ENCODE results near the gene G2E3.
"Not testable (repeated sequence)": the region's sequence is repeated elsewhere in the genome, so short reads cannot be mapped to it uniquely, and the experiment has no call there.

G2E3 gene

DNA sequence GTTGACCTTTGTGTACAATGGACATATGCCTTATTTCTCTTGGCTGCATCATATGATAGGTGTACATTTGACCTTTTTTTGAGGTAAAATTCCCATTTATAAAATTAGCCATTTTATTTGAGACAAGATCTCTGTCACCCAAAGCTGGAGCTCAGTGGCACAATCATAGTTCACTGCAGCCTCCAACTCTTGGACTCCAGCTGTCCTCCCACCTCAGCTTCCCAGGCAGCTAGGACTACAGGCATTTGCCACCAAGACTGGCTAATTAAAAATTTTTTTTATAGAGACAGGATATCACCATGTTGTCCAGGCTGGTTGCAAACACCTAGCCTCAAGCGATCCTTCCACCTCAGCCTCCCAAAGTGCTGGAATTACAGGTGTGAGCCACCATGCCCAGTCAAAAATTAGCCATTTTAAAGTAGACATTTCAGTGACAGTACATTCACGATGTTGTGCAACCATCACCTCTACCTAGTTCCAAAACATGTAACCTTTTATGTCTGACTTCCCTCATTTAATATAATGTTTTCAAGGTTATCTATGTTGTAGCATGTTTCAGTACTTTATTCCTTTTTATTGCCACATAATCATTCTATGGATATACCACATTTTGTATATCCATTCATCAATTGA is 5.4 kb downstream of the G2E3 start:
- no peak for DNase-seq

DNA sequence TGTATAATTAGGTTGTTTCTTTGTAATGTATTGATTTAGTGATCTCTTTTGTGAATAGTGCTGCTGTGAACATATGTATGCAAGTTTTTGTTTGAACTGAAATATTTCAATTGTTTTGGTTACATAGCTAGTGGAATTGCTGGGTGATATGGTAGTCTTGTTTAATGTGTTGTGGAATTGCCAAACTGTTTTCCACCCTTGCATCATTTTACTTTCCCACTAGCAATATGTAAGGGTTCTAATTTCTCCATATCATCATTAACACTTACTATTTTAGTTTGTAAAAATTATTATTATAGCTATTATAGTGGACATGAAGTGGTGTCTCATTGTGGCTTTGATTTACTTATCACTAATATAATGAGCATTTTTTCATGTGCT is 5.9 kb downstream of the G2E3 start:
- no peak for DNase-seq

DNA sequence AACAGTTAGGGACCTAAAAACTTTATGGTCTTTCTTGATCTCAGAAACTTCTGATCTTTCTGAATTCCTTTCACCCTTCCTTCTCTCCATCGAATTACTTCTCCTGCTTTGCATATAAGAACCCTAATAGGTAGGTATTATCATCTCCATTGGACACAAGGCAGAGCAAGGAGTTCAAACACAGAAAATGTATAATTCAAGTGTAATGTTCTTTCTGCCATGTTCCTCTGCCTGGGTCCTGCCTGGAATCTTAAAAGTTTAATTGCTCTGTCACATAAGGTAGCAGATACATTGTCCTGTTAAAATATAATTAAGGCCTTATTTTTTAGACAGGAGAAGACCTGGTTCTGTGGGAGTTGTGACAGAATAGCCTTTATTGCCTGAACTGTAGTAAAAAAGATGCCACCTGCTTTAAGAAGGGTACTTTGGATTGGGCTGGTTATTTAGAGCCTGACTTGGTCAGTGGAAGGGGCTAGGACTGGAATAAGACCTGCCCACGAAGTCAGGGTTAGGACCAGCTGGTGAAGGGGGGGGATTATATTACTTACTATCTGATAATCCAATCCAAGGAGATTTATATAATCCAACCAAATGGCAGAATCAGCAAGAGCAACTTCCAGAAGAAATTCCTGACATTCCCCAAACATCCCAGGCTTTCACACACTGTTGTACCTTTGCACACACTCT is 10.4 kb downstream of the G2E3 start:
- DNase-seq: no peak

DNA sequence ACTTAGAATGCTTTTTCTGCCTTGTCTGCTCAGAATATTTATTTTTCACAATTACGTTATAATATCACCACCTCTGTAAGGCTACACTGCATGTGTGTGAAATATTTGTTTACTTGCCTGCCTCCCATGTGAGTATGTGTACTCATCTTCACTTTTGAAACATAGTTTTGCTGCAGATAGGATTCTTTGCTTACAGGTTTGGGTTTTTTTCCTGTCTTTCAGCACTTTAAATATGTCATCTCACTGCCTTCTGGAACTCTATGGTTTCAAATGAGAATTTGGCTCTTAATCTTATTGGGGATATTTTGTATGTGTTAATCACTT is 10.9 kb downstream of the G2E3 start:
- no peak for DNase-seq

DNA sequence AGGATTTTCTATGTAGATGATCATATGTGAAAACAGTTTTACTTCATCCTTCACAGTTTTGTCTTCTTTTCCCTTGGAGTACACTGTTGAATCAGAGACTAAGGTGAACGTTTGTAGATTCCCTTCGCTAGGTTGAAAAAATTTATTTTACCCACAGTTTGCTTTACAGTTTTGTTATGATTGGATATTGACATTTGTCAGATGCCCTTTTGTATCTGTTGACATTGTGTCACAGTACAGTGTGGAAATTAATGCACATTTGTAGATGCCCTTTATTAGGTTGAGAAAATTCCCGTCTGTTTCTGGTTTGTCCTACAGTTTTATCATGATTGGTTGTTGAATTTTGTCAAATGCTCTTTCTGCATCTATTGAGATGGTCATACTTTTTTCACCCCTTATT is 13.3 kb downstream of the G2E3 start:
- no peak for DNase-seq

DNA sequence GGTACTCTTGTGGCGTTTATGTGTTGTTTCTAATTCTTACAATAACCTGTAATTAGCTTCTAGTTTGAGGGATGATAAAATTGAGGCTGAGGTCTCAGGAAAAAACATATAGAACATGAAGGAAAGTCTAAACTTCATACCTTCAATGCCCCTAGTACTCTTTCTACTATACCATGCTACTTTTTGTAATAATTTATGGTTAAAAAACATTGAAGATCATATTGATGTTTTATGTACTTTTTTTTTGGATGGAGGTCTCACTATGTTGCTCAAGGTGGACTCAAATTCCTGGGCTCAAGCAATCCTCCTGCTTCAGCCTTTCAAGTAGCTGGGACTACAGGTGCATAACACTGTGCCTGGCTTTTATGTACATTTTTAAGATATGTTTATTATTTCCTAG is 13.8 kb downstream of the G2E3 start:
- no peak for DNase-seq

DNA sequence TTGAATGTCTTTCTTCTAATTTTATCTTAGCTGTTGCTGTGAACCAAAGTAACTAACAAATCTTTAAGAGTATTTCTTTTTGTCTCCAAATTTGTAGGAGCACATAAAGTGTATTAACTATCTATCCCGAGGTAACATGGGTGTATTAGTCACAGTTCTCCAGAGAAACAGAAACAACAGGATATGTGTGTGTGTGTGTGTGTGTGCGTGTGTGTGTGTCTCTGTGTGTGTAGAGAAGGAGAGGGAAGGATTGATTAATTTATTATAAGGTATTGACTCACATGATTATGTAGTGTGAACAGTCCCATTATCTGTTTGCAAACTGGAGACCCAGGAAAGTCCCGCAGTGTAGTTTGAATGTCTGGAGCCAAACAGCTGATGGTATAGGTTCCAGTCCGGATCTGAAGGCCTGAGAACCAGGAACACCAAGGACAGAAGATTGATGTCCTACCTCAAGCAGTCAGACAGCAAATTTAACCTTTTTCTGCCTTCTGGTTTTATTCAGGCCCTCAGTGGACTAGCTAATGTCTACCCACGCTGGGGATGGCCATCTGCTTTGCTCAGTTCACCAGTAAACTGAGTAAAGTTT is 14.4 kb downstream of the G2E3 start:
- DNase-seq: no peak

DNA sequence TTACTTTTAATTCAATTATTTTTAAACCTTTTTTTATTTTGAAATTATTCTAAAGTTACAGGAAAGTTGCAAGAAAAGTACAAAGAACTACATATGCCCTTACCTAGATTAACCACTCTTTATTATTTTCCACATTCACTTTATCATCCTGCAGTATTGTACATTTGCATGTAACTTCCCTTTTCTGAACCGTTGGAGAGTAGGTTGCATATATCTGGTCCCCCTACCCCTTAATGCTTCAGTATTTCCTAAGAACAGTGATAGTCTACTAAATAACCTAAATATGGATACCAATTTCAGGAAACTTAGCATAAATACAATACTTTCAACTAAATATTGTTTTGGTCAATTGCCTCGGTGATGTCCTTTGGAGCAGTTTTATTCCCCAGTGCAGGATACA is 15.0 kb downstream of the G2E3 start:
- DNase-seq: peak in 1 of 2 donors; percentile 14

DNA sequence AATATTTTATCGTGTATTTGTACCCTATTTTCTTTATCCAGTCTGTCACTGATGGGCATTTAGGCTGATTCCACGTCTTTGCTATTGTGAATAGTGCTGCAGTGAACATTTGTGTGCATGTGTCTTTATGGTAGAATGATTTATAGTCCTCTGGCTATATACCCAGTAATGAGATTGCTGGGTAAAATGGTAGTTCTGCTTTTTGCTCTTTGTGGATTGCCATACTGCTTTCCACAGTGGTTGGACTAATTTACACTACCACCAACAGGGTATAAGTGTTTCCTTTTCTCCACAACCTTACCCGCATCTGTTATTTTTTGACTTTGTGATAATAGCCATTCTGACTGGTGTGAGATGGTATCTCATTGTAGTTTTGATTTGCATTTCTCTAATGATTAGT is 15.8 kb downstream of the G2E3 start:
- peak in 1 of 2 donors; percentile 71 for DNase-seq

DNA sequence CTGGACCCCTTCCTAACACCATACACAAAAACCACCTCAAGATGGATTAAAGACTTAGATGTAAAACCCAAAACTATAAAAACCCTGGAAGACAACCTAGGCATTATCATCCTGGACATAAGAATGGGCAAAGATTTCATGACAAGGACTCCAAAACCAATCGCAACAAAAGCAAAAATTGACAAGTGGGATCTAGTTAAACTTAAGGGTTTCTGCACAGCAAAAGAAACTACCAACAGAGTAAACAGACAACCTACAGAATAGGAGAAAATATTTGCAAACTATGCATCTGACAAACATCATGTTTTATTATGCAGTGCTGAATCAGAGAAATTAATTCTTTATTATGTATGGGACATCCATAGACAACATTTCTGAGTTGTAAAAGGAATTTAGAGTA is 17.4 kb downstream of the G2E3 start:
- DNase-seq: not testable (repeated sequence)

DNA sequence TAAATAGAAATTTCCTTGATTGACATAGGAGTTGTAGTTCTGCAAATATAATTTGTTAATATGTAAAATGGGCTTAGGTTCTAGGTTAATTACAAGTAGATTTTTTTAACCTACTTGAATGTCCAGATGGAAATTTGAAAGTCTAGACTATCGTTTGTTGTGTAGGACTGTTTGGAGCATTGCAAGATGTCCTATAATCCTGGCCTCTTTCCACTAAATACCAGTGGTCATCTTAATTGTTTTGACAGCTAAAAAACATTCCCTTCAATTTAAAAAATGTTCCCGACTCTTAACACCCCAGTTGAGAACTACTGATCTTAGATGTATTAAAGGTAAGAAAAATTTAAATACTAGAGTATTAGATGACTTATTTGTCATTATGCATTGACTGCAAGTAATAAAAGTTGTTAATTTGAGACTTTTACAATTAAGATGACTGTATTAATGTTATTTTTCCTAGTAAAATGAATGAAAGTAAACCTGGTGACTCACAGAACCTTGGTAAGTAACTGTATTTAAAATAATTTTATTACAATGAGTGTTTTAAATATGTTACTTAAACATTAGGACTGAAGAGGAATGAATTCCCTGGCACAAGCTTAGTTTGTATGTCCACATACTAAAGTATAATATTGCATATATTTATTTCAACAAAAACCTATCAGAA is 21.8 kb downstream of the G2E3 start:
- no peak for DNase-seq

DNA sequence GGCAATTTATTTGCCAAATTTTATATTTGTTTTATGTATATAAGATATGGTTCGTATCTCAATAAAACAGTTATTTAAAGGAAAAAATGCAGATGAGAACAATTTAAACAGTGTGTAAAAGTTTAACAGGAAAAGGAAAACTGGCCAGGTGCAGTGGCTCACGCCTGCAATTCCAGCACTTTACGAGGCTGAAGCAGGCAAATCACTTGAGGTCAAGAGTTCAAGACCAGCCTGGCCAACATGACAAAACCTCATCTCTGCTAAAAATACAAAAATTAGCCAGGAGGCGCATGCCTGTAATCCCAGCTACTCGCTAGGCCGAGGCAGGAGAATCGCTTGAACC is 22.3 kb downstream of the G2E3 start:
- no peak for DNase-seq

DNA sequence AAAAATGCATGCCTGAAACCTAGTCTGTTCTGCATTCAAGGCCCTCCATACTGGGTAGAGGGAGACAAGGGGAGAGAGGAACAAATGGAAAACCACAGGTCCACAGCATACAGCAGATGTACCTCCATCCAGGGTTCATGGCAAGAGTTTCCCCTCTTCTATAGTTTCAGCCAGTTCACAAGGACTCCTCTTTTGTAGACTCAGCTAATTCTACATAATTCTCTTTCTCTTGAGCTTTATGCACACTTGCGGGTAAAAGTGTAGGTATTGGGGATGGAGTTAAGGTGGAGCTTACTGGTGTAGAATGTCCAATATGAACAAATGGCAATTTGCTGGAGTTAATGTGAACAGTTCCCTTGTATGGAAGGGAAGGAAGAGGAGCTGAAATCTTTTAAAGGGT is 23.4 kb downstream of the G2E3 start:
- DNase-seq: no peak

DNA sequence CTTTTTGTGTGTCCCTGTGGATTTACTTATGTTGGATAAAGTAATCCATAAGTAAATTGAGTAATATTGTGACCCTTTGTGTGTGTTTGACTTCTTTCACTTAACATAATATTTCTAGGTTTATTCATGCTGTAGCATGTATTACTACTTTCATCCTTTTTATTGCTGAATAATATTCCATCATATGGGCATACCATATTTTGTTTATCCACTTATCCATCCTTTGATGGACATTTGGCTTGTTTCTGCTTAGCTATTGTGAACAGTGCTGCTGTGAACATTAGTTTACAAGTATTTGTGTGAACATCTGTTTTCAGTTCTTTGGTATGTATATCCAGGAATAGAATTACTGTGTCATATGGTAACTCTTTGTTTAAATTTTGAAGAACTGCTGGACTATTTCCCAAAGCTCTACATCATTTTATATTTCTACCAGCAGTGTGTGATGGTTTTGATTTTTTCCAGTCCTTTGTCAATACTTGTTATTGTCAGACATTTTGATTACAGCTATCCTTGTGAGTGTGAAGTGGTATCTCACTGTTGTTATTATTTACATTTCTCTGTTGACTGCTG is 25.2 kb downstream of the G2E3 start:
- no peak for DNase-seq

DNA sequence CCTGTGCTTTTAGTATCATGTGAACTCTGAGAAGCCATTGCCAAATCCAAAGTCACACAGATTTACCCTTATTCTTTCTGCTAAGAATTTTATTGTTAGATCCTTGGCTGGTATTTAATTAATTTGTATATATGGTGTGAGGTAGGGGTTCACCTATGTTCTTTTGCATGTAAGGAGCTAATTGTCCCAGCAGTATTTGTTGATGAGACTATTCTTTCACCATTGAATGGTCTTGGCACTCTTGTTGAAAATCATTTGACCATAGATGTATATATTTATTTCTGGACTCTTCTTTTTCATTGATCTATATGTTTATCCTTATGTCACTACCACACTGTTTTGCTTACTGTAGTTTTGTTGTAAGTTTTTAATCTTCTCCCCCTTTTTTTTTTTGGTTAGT is 26.2 kb downstream of the G2E3 start:
- DNase-seq: no peak

DNA sequence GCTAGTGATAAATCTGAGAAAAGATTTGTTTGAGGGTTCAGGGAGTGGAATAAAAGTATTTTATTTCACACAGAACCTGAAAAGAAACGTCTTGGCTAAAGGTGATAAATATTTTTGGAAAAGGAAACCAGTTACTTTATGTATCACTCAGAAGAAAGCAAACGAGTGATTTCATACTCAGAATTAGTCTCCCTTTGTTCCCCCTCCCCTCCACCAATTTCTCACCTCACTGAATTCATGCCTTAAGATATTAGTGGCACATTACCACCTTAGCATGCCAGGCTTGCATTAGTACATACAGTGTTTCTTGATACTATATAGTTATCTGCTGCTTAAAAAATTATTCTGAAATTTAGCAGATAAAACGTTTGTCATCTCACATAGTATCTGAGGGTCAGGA is 28.2 kb downstream of the G2E3 start:
- no peak for DNase-seq

DNA sequence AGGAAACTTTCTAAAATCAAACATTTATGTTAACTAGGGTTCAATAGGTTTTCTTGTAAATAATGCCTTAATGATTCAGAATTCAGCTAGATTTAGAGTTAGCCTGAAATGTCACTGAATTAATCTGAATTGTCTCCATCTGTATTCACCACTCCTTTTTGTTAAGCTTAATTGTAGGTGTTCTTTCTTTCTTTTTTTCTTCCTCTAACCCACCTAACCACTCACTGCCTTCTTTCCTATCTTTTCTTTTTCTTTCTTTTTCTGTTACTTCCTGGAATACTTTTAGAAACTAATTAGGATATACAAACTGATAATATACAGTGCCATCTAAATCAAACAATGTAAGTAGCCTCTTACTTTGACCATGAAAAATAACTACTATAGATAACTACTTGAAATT is 29.9 kb downstream of the G2E3 start:
- no peak for DNase-seq

DNA sequence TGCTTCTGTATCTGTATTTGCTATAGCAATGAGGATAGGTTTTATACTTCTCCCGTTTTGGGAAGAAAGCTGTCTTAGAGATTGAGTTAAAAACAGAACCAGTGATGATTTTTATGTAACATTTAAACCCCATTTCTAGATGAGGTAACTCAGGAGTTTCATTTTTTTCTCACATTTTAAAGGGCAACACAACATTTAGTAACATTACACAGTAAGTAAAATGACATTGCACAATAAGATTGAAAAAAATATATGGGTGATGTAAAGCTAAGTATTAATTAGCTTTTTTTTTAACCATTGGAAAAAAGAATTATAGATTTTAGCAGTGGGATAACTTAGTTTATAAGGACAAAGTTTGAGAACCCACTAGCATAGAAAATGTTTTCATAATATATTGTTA is 38.0 kb downstream of the G2E3 start:
- no peak for DNase-seq

DNA sequence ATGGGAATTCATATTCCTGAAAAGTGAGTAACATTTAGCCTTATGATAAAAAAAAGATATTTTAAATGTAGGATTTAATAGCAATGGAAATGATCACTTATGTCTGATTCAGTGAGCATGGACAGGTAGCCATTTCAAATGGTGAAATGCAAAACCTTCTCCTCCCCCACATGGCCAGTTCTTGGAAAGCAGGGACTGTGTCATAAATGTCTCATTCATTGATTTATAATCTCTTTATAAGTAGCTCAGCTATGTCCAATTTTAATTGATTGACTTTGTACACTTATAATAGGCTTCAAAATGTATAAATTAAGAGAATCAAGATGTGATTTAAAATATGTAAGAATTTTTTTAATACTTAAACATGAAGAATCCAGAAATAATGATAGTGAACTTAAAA is 38.5 kb downstream of the G2E3 start:
- DNase-seq: no peak

DNA sequence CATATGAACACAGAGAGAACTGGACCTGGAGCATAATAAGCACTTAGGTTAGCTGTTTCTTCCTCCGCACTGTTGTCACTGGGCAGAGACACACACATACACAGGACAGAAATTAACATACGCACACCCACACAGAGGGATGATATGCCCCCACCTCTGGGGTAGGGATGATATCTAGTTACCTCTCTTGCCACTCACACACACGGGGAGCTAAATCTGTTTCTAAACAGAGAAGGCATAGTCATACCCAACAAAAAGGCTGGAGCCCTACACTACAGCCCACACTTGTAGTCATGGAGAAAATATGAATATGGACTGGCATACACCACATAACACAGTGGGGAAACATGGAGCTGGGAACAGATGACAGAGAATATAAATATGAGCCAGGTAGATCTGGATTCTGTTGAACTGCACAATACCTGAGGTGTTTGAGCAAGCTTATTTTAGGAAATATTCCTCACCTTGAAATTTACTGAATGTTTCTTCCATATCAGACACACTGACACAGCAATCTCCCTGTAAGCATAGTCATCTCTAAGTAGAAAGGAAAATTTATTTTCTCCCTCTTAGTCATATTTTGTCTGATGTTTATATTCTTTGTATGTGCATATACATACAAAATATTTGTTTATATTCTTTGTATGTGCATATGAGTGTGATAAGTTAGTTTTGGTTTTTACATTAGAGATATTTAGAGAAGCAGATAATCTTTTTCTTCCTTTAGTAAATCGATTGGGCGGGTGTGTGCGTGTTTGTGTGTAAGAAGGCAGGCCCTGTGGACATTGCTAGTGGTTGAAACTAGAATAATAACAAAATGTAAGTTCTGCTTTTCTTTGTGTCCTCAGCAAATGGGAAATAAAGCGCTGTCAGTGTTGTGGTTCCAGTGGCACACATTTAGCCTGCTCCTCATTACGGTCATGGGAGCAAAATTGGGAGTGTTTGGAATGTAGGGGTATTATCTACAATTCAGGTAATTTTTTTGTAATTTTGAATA is 42.3 kb downstream of the G2E3 start:
- no peak for DNase-seq

DNA sequence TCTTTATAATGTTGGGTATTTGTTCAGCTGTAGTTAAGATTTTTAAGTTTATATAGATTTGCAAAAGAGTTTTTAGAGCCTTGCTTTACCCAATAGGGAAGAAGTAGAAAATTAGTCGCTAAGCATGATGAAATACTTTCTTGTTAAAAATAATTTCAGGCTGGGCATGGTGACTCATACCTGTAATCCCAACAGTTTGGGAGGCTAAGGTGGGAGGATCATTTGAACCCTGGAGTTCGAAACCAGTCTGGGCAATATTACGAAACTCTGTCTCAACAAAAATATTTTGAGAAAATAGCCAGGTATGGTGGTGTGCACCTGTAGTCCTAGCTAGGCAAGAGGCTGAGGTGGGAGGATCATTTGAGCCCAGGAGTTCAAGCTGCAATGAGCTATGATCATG is 44.4 kb downstream of the G2E3 start:
- no peak for DNase-seq

DNA sequence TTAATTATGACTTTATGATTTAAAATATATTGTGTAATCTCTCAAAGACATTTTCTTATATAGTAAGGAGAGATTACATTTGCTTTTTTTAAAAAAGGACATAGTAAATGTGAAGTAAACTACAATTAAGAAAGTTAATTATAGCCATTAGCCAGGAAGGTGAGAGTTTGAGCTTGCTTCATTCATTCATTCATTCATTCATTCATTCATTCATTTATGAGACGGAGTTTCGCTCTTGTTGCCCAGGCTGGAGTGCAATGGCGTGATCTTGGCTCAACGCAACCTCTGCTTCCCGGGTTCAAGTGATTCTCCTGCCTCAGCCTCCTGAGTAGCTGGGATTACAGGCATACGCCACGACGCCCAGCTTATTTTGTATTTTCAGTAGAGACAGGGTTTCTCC is 45.7 kb downstream of the G2E3 start:
- DNase-seq: not testable (repeated sequence)

Data from bone marrow (tissue), 2 donors.